ENCODE data around the gene GDPD4.

GDPD4 gene

GRCh38 chr11:77175869-77176539 lies 125.5 kb downstream of the GDPD4 start:
- no peak for DNase-seq (ENCODE audit: low read depth, low spot score)

DNA sequence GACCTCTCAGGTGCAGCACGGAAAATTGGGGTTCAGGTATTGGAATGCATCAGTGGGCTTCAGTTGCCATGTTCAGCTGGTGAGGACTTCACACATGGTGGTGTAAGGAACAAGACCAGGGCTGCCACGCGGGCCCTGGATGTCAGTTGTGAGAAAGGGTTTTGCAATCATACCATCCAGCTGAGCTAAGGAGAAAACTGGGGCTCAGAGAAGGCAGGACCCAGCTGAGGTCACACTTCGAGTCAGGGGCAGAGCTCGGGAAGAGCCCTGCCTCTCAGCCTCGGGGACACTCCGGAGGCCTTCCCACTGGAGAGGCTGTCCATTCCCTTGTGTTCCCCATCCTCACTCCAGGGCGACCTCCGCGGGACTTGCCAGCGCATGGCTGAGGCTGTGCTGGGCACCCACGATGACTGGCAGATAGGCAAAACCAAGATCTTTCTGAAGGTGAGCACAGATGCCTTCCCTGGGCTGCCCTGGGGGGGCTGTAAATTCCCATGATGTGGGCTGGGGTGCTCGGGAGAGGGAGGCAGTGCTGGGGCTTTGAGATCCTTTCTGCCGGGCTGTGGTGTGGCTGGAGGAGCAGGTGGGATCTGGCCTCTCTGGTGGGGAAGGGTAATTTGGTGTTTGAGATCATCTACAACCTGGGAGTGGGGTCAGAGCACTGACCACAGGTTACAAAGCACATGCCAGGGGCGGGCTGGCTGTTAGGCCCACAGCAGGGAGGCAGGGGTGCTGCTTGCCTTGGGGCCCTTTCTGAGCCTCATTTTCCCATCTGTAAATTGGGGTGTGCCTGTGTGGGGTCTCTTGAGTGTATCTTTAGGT lies 126.3 kb downstream of the GDPD4 start:
- DNase-seq (ENCODE audit: low read depth, low spot score): no peak

- no peak for DNase-seq (ENCODE audit: low read depth, low spot score)
Observed at GRCh38 chr11:77174559-77174958, 126.9 kb downstream of the GDPD4 start.

DNA sequence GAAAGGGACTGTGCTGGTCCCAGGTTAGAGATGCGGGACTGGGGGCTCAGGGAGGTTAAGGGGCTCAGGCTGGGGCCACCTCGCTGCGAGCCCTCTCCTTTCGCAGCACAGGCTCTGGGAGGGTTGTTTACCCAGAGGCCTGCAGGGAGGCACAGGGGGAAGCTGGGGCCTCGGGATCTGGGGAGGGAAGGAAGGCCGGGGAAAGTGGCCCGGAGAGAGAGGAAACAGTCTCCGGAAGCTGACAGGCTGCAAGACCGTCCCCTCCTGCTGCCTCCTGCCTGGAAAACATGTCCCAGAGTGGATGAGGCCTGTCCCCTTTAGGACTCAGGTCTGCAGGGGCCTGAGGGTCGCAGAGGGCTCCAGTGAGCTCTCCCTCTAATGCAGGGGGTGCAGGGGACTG lies 128.0 kb downstream of the GDPD4 start:
- no peak for DNase-seq (ENCODE audit: low read depth, low spot score)

GRCh38 chr11:77172666-77172982 lies 128.9 kb downstream of the GDPD4 start:
- DNase-seq (ENCODE audit: low read depth, low spot score): no peak

- no peak for DNase-seq (ENCODE audit: low read depth, low spot score)
Observed at GRCh38 chr11:77171885-77172665, 129.4 kb downstream of the GDPD4 start.

DNA sequence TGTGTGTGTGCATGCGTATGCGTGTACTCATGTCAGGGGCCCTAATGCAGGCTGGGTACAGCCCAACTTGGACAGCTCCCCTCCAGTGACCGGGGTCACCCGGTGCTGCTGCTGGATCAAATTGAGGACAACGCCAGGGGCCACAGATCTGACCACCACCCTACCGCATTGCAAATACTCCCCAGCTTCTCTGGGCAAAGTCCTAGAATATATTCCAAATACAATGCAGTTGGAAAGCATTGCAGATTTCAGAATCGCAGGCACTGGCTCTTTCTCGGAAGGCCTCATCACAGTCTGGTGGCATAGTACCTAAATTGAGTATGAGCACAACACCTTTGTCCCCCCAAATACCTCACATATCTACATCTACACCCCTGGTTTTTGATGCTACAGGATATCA lies 130.2 kb downstream of the GDPD4 start:
- no peak for DNase-seq (ENCODE audit: low read depth, low spot score)

DNA sequence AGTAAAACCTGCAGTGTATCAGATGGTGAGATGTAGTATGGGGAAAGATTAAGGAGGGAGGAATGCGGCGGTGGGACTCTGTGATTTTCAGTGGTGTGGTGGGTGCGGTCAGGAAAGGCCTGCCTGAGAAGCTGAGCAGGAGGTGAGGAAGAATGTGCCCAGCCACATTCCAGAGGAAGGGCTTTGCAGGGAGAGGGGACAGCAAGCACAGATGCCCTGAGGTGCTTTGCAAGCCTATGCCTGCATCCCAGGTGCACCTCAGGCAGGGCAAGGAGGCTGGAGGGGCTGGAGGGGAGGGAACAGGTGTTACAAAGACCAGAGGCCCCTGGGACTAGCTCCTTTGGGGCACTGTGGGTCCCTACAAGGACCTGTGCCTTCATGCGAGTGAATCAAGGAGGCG lies 131.4 kb downstream of the GDPD4 start:
- DNase-seq (ENCODE audit: low read depth, low spot score): no peak

DNA sequence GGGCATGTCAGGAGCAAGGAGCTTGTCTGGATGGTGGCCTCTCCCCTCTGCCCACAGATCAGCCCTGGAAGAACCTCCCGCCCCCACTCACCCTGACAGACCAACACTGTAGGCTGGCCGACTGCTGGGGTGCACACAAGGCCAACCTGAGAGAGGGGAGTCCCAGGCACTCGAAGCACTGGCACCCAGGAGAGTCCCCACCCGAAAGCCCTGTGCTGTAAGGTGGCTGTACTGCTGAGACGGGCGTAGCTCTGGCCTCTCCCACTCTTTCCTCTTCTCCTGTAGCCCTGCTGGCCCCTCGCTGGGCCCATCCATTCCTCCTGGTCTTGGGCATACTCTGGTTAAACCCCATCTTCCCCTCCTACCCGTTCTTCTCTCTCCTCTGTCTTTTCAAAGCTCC lies 133.7 kb downstream of the GDPD4 start:
- no peak for DNase-seq (ENCODE audit: low read depth, low spot score)

DNA sequence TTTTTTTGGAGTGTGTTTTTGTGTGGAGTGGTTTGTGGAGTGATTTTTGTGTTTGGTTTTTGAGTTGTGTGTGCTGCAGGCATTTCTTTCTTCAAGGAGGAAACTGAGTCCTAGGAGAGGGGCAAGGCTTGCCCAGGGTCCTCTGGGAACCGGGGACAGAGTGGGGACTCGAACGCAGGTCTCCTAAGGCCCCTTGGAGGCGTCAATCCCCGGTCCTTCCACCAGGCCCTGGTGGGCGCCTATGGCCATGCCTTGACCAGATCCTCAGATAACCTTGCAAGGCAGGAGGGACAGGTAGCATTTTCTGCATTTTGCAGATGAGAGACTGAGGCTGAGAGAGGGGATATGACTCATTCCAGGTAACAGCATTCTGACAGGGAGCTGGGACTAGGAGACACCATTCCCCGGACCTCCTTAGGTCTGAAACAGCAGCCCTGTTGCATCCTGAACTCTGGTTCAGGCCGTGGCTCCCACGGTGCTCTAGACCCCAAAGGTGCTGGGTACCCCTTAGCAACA lies 134.3 kb downstream of the GDPD4 start:
- DNase-seq (ENCODE audit: low read depth, low spot score): no peak
